Ishikawa (cell line): ENCODE measurements around the gene DUS1L.

Experiments
- CEBPB ChIP-seq: IDR thresholded peaks from 2 replicates; pipeline ENCODE4 v1.6.1; 2012
- CREB1 ChIP-seq: IDR thresholded peaks from 2 replicates; pipeline ENCODE4 v1.6.1; 2012; ENCODE audit warnings: low read depth
- EGR1 ChIP-seq: IDR thresholded peaks from 2 replicates; pipeline ENCODE4 v1.6.1; 2012
- EP300 ChIP-seq: IDR thresholded peaks from 2 replicates; pipeline ENCODE4 v1.6.1; 2012; ENCODE audit warnings: borderline replicate concordance
- FOXM1 ChIP-seq: IDR thresholded peaks from 2 replicates; pipeline ENCODE4 v1.6.1; 2012; ENCODE audit warnings: low read depth, borderline replicate concordance
- NFIC ChIP-seq: IDR thresholded peaks from 2 replicates; pipeline ENCODE4 v1.6.1; 2012
- RAD21 ChIP-seq: IDR thresholded peaks from 2 replicates; pipeline ENCODE4 v1.6.1; 2012; ENCODE audit warnings: low read depth
- TAF1 ChIP-seq: IDR thresholded peaks from 2 replicates; pipeline ENCODE4 v1.6.1; 2012; ENCODE audit warnings: low read depth, mild to moderate bottlenecking
- TCF12 ChIP-seq: IDR thresholded peaks from 2 replicates; pipeline ENCODE4 v1.6.1; 2012; ENCODE audit warnings: low read depth
- TEAD4 ChIP-seq: IDR thresholded peaks from 2 replicates; pipeline ENCODE4 v1.6.1; 2012
- YY1 ChIP-seq: IDR thresholded peaks from 2 replicates; pipeline ENCODE4 v1.6.1; 2012; ENCODE audit warnings: low read depth
- ZBTB7A ChIP-seq: IDR thresholded peaks from 2 replicates; pipeline ENCODE4 v1.6.1; 2012; ENCODE audit warnings: low read depth
- TF ChIP-seq, protein P1 (sequence below): IDR thresholded peaks from 2 replicates; pipeline ENCODE4 v1.6.1; 2012
- TF ChIP-seq, protein P2 (sequence below): IDR thresholded peaks from 2 replicates; pipeline ENCODE4 v1.6.1; 2012; ENCODE audit warnings: low read depth, mild to moderate bottlenecking
- TF ChIP-seq, protein P3 (sequence below): IDR thresholded peaks from 2 replicates; pipeline ENCODE4 v1.6.1; 2012

The DUS1L gene

DNA sequence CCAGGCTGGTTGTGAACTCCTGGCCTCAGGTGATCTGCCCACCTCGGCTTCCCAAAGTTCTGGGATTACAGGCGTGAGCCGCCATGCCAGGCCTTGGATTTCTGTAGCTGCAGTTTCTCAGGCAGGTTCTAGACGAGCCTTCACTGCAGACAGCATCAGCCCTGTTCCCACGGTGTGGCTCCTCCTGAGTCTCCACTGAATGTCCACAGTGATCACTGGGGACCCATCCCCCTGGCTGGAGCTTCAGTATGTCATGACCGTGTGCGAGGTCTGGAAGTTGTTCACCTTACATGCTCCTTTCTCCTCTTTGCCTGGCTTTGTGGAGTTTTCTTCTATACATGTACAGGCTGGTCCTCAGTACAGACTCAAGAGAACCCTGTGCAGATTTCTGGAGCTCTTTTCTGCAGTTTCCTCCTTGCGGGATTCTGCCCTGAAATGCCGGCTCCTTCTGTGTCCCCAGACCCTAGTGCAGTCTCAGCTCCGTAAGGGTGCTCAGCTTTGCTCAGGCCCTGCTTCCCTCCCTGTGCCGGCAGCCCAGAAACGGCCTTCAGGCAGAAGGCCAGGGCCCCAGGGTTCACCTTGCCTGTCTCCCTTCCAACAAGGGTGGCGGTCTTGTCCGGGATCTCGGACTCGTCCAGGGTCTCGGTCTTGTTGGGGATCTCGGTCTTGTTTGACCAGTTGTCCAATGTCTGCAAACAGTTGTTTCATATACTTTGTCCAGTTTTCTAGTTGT is 46.7 kb upstream of the DUS1L start:
- TF ChIP-seq, protein P1, sequence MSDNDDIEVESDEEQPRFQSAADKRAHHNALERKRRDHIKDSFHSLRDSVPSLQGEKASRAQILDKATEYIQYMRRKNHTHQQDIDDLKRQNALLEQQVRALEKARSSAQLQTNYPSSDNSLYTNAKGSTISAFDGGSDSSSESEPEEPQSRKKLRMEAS = no peak
- TF ChIP-seq NFIC (no peak), TCF12 (no peak), YY1 (no peak), EP300 (no peak), TAF1 (no peak), CEBPB (no peak), RAD21 (no peak), TEAD4 (no peak), CREB1 (no peak)
- TF ChIP-seq, protein P2, sequence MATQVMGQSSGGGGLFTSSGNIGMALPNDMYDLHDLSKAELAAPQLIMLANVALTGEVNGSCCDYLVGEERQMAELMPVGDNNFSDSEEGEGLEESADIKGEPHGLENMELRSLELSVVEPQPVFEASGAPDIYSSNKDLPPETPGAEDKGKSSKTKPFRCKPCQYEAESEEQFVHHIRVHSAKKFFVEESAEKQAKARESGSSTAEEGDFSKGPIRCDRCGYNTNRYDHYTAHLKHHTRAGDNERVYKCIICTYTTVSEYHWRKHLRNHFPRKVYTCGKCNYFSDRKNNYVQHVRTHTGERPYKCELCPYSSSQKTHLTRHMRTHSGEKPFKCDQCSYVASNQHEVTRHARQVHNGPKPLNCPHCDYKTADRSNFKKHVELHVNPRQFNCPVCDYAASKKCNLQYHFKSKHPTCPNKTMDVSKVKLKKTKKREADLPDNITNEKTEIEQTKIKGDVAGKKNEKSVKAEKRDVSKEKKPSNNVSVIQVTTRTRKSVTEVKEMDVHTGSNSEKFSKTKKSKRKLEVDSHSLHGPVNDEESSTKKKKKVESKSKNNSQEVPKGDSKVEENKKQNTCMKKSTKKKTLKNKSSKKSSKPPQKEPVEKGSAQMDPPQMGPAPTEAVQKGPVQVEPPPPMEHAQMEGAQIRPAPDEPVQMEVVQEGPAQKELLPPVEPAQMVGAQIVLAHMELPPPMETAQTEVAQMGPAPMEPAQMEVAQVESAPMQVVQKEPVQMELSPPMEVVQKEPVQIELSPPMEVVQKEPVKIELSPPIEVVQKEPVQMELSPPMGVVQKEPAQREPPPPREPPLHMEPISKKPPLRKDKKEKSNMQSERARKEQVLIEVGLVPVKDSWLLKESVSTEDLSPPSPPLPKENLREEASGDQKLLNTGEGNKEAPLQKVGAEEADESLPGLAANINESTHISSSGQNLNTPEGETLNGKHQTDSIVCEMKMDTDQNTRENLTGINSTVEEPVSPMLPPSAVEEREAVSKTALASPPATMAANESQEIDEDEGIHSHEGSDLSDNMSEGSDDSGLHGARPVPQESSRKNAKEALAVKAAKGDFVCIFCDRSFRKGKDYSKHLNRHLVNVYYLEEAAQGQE = no peak
- TF ChIP-seq, protein P3, sequence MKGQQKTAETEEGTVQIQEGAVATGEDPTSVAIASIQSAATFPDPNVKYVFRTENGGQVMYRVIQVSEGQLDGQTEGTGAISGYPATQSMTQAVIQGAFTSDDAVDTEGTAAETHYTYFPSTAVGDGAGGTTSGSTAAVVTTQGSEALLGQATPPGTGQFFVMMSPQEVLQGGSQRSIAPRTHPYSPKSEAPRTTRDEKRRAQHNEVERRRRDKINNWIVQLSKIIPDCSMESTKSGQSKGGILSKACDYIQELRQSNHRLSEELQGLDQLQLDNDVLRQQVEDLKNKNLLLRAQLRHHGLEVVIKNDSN = no peak

DNA sequence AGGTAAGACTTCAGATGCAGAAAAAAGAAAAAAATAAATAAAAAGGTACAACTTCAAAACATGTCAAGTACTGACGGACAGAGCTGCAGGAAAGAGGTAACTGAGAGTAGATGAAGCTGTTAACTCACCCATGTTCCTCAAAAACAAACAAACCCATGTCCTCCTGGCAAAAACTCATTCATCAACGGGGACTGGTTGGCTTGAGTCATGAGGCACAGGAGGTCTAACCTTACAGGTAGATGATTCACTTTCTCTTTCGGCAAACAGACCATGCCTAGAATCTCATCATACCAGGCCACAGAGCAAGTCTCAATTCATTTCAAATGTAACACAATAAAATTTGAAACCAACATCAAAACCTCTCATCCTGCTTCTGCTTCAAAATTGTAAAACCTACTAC is 44.7 kb upstream of the DUS1L start:
- TF ChIP-seq YY1 (no peak), TEAD4 (no peak)

DNA sequence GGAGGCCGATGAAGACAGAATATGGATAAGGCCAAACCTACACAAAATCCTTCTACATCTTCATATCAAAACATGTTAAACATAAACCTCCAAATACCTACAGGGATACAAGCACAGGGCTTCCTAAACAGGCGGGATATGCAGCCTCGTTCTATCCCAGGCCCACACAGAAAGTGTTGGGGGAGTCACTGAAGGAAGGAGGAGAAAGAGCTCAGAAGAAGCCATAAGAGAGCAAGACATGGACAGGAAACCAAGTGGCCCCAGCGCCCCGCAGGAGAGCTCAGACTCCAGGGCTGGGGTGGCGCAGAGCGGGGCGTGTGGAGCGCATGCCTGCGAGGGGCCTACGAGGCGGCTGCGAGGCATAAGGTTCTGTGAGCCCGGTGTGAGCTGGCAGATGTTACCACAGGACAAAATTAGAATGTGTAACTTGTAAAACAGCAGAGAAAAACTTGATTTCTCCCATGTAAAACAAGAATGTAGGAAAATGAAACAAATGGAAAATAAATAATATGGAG is 43.4 kb upstream of the DUS1L start:
- TF ChIP-seq TEAD4 = no peak
- no peak for TF ChIP-seq ZBTB7A

DNA sequence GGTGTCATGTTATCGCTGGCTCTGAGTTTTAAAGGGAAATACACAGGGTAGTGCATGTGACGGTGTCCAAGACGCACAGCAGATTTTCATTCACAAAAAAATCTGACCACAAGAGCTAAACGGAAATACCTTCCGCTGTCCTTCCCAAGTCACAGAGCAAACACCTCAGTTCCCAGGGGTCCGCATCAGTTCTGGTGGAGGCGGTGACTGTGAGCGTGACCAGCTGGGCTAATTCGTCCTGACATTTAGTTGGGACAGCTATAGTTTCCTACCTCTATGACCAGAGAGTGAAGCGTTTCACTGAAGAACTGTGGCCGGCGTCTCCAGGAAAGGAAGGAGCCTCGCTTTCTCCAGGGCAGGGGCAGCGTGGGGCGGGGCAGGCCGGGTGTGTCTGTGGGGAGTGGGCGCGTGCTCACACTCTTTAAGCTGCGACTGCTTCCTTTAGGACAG is 42.9 kb upstream of the DUS1L start:
- TF ChIP-seq EGR1 = no peak
- TF ChIP-seq, protein P2 = no peak
- TF ChIP-seq, protein P1 = no peak
- no peak for TF ChIP-seq CEBPB
- TF ChIP-seq ZBTB7A = no peak
- no peak for TF ChIP-seq TEAD4
- TF ChIP-seq CREB1 = no peak
- no peak for TF ChIP-seq TCF12
- TF ChIP-seq, protein P3 = no peak
- TF ChIP-seq TAF1 = no peak
- TF ChIP-seq FOXM1 = no peak
- TF ChIP-seq EP300 = no peak
- no peak for TF ChIP-seq YY1
- TF ChIP-seq NFIC = no peak

DNA sequence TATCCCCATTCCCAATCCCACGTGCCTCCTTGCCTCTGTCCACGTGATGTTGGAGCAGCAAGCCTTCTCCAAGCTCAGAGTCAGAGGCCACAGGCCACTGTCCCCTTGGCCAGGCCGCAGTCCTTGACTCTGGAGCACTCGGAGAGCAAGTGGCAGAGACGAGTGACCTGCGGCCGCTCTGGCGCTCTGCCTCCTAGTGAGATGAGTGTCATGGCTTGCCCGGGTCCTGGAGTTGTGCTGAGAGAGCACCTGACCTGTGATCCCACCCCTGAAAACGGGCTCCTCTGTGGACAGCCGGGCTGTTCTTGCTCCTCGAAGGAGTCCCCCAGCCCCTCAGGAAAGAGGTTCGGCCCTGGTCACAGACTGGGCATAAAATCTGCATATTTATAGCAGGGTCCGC is 42.4 kb upstream of the DUS1L start:
- TF ChIP-seq CREB1 = no peak
- TF ChIP-seq CEBPB = no peak
- no peak for TF ChIP-seq YY1
- no peak for TF ChIP-seq TAF1
- TF ChIP-seq NFIC = no peak
- TF ChIP-seq ZBTB7A = no peak
- no peak for TF ChIP-seq EGR1
- no peak for TF ChIP-seq EP300
- TF ChIP-seq TEAD4 = no peak
- TF ChIP-seq, protein P3 = no peak
- TF ChIP-seq TCF12 = no peak
- no peak for TF ChIP-seq FOXM1
- TF ChIP-seq, protein P1 = no peak
- TF ChIP-seq, protein P2 = no peak
